ENCODE measurements around the gene GPR107.
"Not testable (repeated sequence)": the region's sequence is repeated elsewhere in the genome, so short reads cannot be mapped to it uniquely, and the experiment has no call there.

The GPR107 gene

DNA sequence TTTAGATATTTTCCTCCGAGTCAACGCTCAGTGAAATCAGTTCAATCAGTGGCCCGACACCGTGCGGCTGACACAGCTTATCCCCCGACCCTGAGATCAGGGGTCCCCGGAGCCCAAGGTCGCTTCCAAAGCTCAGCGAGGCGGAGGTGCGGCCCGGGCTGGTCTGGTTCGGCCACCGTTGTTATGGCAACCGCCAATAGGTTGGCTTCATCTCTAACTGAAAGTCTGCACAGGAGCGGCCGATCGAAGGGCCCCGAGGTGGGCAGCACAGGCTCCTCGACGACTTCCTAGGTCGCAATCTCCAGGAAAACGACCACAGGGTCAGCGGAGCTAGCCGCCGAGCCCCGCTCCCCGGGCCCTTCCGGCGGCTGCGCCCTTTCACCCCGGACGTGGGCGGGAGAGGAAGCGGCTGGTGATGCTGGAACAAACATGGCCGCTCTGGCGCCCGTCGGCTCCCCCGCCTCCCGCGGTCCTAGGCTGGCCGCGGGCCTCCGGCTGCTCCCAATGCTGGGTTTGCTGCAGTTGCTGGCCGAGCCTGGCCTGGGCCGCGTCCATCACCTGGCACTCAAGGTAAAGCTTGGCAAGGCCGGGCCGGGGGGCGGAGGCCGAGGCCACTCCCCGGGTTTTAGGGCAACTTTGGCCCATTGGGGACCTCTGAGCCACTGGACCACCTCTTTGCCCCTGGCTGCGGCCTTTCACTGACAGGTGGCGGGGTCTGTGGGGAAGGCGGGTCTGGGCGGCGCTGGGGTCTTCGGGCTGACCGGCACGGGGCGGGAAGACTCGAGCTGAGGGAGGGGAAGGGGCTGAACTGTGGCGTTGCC, at the start of gene GPR107:
GPR107 (plus strand) TSS at position 403 of the 821 bp plus-strand sequence; CDS start at position 430, 27 bp downstream.
- intact Hi-C loops (cut with DNase I): no loop called here
- DNase-seq: peak; percentile 39 to 90 (median 82)

DNA sequence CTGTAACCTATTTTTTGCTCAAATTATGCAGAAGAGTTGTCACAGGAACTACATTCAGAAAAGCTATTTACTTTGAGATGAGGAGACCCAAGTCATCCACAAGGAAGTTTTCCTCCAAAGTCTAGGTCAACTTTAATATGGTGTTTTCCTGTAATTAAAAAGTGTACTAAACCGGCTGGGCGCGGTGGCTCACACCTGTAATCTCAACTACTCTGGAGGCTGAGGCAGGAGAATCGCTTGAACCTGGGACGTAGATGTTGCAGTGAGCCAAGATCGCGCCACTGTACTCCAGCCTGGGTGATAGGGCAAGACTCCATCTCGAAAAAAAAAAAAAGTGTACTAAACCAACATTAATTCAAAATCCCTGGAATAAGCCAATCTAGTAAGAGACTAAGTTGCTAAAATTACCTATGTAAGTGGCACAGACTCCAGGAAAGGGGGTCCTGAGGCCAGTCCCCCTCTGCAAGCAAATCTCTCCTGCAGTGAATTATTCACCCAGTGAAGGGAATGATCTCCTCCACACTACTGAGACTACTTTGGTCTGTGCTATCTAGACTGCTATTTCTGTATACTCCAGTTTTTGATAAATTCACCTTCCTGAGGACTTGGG, 49.7 kb upstream of the GPR107 start:
- intact Hi-C loops (cut with DNase I): no loop called here
- DNase-seq: no peak

DNA sequence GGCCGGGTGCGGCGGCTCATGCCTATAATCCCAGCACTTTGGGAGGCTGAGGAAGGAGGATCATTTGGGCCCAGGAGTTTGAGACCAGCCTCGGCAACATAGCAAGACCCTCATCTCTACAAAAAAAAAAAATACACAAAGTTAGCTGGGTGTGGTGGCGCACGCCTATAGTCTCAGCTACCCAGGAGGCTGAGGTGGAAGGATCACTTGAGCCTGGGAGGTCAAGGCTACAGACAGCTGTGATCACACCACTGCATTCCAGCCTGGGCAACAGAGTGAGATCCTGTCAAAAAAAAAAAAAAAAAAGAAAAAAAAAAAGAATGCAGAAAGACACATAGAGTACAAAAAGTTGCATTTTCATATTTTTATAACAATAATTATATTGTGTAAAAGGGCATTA, 46.8 kb upstream of the GPR107 start:
- intact Hi-C loops (cut with DNase I); DNase-seq: not testable (repeated sequence)

- DNase-seq: no peak
- intact Hi-C loops (cut with DNase I): no loop called here
Measured at GRCh38 chr9:130008538-130008937, 45.2 kb upstream of the GPR107 start.

GRCh38 chr9:130009546-130009945, 44.2 kb upstream of the GPR107 start:
- intact Hi-C loops (cut with DNase I); DNase-seq: not testable (repeated sequence)

DNA sequence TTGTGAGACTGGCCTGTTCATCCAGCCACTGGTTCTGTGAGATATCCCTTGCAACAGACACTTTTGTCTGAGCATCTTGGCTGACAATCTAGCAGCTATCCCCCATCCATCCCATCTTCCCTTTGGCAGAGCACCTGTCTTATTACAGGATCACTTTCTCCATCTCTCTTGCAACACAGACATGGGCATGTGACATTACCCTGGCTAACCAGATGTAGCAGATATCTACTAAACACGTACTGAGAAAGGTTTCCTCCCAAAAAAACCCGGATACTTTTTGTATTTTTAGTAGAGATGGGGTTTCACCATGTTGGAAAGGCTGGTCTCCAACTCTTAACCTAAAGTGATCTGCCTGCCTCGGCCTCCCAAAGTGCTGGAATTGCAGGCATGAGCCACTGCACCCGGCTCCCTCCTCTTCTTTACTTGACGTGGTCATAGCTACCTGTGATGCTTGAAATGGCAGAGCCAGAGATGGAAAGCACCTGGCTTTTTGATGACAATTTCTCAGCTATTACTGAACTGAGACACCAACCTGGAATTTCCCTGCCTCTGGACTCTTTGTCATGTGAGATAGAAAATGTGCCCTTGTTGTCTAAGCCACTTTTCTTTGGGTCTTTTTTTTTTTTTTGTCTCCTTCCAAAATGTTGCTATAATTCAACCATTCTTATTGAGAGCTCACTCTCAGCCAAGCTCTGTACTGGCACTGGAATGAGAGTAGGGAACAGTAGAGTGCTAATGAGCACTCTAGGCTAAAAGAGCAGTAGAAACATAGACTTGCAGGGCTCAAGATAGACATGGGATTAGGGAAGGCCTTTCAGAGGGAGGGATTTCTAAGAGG, 43.3 kb upstream of the GPR107 start:
- intact Hi-C loops (cut with DNase I): no loop called here
- DNase-seq: no peak

DNA sequence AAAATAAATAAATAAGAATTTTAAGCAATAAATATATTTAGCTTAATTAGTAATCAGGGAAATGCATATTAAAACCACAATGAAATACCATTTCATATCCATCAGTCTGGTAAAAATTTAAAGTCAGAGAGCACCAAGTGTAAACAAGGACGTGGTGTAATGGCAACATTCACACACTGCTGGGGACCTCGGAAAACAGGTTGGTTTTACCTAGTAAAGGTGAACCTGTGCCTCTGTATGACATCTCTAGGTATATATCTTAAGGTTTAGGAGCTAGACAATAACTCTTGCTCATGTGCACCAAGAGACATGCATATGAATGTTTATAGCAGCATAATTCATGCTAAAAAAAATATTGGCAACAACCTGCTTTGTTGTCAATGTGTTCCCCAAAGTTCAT, 40.4 kb upstream of the GPR107 start:
- no peak for DNase-seq
- intact Hi-C loops (cut with DNase I): no loop called here

GRCh38 chr9:130015353-130016019, 38.2 kb upstream of the GPR107 start:
- intact Hi-C loops (cut with DNase I): no loop called here
- no peak for DNase-seq

DNA sequence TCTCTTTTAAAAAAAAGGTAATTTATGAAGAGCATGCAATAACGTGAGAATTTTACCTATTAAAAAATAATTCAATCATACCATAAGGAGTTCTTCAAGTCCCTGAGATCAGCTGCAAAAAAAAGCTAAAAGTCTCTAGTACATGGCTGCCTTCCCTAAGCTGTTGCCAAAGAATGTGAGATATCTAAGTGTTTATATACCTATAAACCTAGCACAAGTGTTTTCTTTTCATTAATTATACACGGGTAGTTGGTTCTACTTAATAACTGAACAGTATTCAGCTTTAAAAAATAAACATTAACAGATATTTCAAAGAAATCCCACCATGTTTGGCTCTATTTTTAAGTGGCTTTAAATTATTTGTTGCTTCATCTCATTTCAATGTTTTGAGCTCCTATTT, 36.6 kb upstream of the GPR107 start:
- intact Hi-C loops (cut with DNase I): no loop called here
- no peak for DNase-seq

- intact Hi-C loops (cut with DNase I); DNase-seq: not testable (repeated sequence)
Measured at GRCh38 chr9:130017510-130017909, 36.2 kb upstream of the GPR107 start.

- no peak for DNase-seq
- intact Hi-C loops (cut with DNase I): no loop called here
Measured at GRCh38 chr9:130018265-130018664, 35.4 kb upstream of the GPR107 start.

DNA sequence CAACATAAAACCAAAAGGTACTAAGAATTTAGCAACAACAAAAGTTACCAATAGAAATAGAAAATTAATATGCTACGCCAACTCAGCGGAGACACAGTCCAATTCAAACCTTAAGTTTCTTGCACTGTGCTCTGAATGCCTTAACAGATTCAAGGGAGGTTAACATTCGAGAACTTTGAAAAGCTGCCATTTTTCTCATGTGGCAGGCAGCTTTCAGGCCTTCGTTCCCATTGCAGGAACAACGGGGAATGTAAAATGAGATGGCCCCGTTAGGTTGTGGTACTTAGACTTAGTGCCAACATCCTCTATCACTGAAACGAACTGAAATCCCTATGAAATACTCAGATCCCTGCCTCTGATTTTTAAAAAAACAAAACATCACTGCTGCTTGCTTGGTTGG, 33.1 kb upstream of the GPR107 start:
- intact Hi-C loops (cut with DNase I): no loop called here
- DNase-seq: peak in 1 of 42 donors; percentile 42

GRCh38 chr9:130021123-130021522, 32.6 kb upstream of the GPR107 start:
- no peak for DNase-seq
- intact Hi-C loops (cut with DNase I): no loop called here

GRCh38 chr9:130021842-130022241, 31.9 kb upstream of the GPR107 start:
- DNase-seq; intact Hi-C loops (cut with DNase I): not testable (repeated sequence)

GRCh38 chr9:130022566-130023143, 31.1 kb upstream of the GPR107 start:
- no peak for DNase-seq

DNA sequence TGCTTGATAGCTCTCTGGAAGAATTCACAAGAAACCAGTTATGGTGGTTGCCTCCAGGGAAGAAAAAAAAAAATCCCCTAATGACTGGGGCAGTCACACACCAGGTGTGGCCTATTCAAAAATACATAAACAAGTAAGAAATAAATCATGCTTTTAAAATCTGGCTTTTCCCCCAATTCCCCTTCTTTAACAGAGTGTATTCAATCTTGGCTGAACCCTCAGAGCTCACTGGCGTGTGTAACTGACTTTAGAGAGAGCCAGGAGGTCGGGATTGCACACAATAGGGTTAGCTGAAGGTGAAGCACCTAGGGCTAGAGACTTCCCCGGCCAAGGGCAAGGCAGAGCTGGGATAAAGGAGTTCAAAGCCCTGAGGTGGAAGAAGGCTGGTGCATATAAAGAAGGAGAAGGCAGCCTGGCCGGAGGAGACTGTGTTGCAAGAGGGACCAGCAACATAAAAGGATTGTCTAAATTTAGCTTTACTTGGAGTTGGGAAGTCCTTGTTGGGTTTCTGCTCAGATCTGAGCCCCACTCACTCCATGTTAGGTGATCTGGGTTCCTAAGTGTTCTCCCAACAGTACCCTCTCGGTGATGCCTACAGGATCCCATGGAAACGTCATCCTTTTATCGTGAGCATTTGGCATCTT, 30.4 kb upstream of the GPR107 start:
- no peak for DNase-seq
- intact Hi-C loops (cut with DNase I): no loop called here

More at GRCh38 chr9:130022566-130023143, 31.1 kb upstream of the GPR107 start:
- intact Hi-C loops (cut with DNase I): no loop called here

DNA sequence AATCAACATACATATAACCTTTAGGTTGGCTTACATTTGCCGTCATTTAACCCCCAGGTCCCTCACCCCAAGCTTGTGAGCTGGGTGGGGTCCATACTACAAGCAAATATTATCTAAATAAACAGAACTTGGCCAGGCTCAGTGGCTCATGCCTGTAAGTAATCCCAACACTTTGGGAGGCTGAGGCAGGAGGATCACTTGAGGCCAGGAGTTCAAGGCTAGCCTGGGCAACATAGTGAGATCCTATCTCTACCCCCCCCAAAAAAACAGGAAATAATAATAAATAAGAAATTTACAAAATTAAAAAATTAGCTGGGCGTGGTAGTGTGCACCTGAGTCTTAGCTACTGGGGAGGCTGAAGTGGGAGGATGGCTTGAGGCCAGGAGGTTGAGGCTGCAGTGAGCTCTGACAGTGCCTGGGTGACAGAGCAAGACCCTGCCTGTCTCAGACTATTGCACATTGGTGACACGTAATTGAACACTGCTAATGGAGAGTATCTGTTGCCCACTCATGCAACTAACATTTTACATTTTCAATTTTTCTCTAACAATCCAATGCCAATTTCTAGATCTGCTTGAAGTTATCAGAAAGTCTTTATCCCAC, 29.6 kb upstream of the GPR107 start:
- intact Hi-C loops (cut with DNase I): no loop called here
- DNase-seq: no peak

- DNase-seq: no peak
- intact Hi-C loops (cut with DNase I): no loop called here
Measured at GRCh38 chr9:130024597-130024994, 29.1 kb upstream of the GPR107 start.

Measured in head of caudate nucleus (tissue), 42 donors.